KMS-11 (cell line): ENCODE results near the gene AGAP1.

ENCODE experiments used
- H2AFZ ChIP-seq: fragments of 200-600 bp; sonication (generic); 2 replicates; pipeline ENCODE4 v1.6.1; 2016; ENCODE audit warnings: antibody characterized with exemption, mixed run types, low read depth
- H3K27ac ChIP-seq: fragments of 200-600 bp; sonication (generic); 2 replicates; pipeline ENCODE4 v1.6.1; 2016; ENCODE audit warnings: mild to moderate bottlenecking, mixed run types
- H3K27me3 ChIP-seq: fragments of 200-600 bp; sonication (generic); 2 replicates; pipeline ENCODE4 v1.6.1; 2017; ENCODE audit warnings: mild to moderate bottlenecking, low read depth, mixed run types, moderate library complexity; ENCODE audit not compliant: insufficient read depth
- H3K36me3 ChIP-seq: fragments of 200-600 bp; sonication (generic); 2 replicates; pipeline ENCODE4 v1.6.1; 2017; ENCODE audit warnings: mild to moderate bottlenecking, mixed run types; ENCODE audit not compliant: insufficient read depth
- H3K4me1 ChIP-seq: fragments of 200-600 bp; sonication (generic); 2 replicates; pipeline ENCODE4 v1.6.1; 2016; ENCODE audit warnings: mild to moderate bottlenecking, low read depth, mixed run types; ENCODE audit not compliant: poor library complexity, severe bottlenecking
- H3K4me2 ChIP-seq: fragments of 200-600 bp; sonication (generic); 2 replicates; pipeline ENCODE4 v1.7.0; 2016; ENCODE audit warnings: mild to moderate bottlenecking, mixed run types
- H3K4me3 ChIP-seq: fragments of 200-600 bp; sonication (generic); IDR thresholded peaks from 2 replicates; pipeline ENCODE4 v1.6.1; 2017; ENCODE audit warnings: low read depth, low read length, mixed read lengths; ENCODE audit not compliant: insufficient read depth
- H3K79me2 ChIP-seq: fragments of 200-600 bp; sonication (generic); 2 replicates; pipeline ENCODE4 v1.6.1; 2016; ENCODE audit warnings: low read depth, mixed run types; ENCODE audit not compliant: insufficient read depth
- H3K9ac ChIP-seq: fragments of 200-600 bp; sonication (generic); 2 replicates; pipeline ENCODE4 v1.6.1; 2016; ENCODE audit warnings: mild to moderate bottlenecking, mixed run types
- H4K20me1 ChIP-seq: fragments of 200-600 bp; sonication (generic); 2 replicates; pipeline ENCODE4 v1.6.1; 2016; ENCODE audit warnings: mild to moderate bottlenecking, mixed run types; ENCODE audit not compliant: insufficient read depth
- CTCF ChIP-seq: fragments of 200-600 bp; sonication (generic); conservative IDR thresholded peaks from 2 replicates; pipeline ENCODE4 v1.6.1; 2017; ENCODE audit warnings: low read depth, mild to moderate bottlenecking, antibody characterized with exemption, low read length, moderate library complexity, mixed read lengths

Gene AGAP1

GRCh38 chr2:235563056-235563910, 69.4 kb downstream of the AGAP1 start:
- peaks cover 75% of the 10 kb centered on the region for H3K79me2 ChIP-seq

GRCh38 chr2:235564066-235564465, 70.2 kb downstream of the AGAP1 start:
- H2AFZ ChIP-seq: no peak overlapping the region
- H3K4me1 ChIP-seq: peaks cover 8% of the 10 kb centered on the region
- H3K9ac ChIP-seq: no peak overlapping the region
- 0 out of 2 replicates have a peak, but pooled peaks cover 3% of the 10 kb centered on the region for H4K20me1 ChIP-seq
- no peak for TF ChIP-seq CTCF
- no peak overlapping the region for H3K27ac ChIP-seq
- peaks cover 67% of the 10 kb centered on the region for H3K79me2 ChIP-seq
- no peak overlapping the region for H3K4me2 ChIP-seq
- no peaks in the 10 kb centered on the region for H3K27me3 ChIP-seq
- no peaks in the 10 kb centered on the region for H3K36me3 ChIP-seq
- no peak overlapping the region for H3K4me3 ChIP-seq

More at GRCh38 chr2:235563056-235563910, 69.4 kb downstream of the AGAP1 start:
- TF ChIP-seq CTCF: no peak
- 0 out of 2 replicates have a peak, but pooled peaks cover 3% of the 10 kb centered on the region for H4K20me1 ChIP-seq
- H3K36me3 ChIP-seq: no peaks in the 10 kb centered on the region
- peaks cover 10% of the 10 kb centered on the region for H3K4me1 ChIP-seq
- H3K4me3 ChIP-seq: no peak overlapping the region
- no peak overlapping the region for H3K27ac ChIP-seq
- no peaks in the 10 kb centered on the region for H3K27me3 ChIP-seq
- H2AFZ ChIP-seq: no peak overlapping the region
- H3K4me2 ChIP-seq: no peak overlapping the region
- no peak overlapping the region for H3K9ac ChIP-seq

- Histone ChIP-seq H3K4me3 (no peak overlapping the region), H3K36me3 (no peaks in the 10 kb centered on the region), H3K79me2 (peaks cover 67% of the 10 kb centered on the region), H2AFZ (no peak overlapping the region), H4K20me1 (0 out of 2 replicates have a peak, but pooled peaks cover 3% of the 10 kb centered on the region), H3K4me1 (no peaks in the 10 kb centered on the region), H3K9ac (no peak overlapping the region), H3K27me3 (no peaks in the 10 kb centered on the region), H3K4me2 (no peak overlapping the region), H3K27ac (no peak overlapping the region)
- no peak for TF ChIP-seq CTCF
Observed at GRCh38 chr2:235564884-235565530, 71.2 kb downstream of the AGAP1 start.

GRCh38 chr2:235566415-235566814, 72.6 kb downstream of the AGAP1 start:
- Histone ChIP-seq H3K4me2 (no peak overlapping the region), H3K4me1 (no peaks in the 10 kb centered on the region), H3K79me2 (peaks cover 64% of the 10 kb centered on the region), H3K9ac (no peak overlapping the region), H3K27ac (no peak overlapping the region), H3K4me3 (no peak overlapping the region), H2AFZ (no peak overlapping the region), H3K27me3 (no peaks in the 10 kb centered on the region), H3K36me3 (no peaks in the 10 kb centered on the region), H4K20me1 (0 out of 2 replicates have a peak, but pooled peaks cover 3% of the 10 kb centered on the region)
- TF ChIP-seq CTCF: no peak
